Calu3 (cell line): ENCODE measurements around the gene MYO1C. TPM values are rescaled to one million over a fixed set of nuclear protein-coding genes. Genes with fewer than 3 reads are reported as not detected.
"Not testable (repeated sequence)": the region's sequence is repeated elsewhere in the genome, so short reads cannot be mapped to it uniquely, and the experiment has no call there.

Experiments used
- BruUV-seq: library from RNA; stranded (reverse); fragments of 400-500 nt; replicated peaks from 2 replicates; lab custom pipeline; 2021; lab: Mats Ljungman, UMichigan
- CTCF ChIA-PET: fragments of 300-600 bp; sonication (Branson Sonifier 250); formaldehyde crosslinking; loops from one replicate; lab custom pipeline; 2022; ENCODE audit warnings: antibody characterized with exemption; lab: Charles Lee
- DNase-seq: peaks from one replicate; pipeline ENCODE4 v3.0.0; 2022
- H3K27ac Mint-ChIP-seq: one replicate; pipeline ENCODE4 v1.8.0; 2022; ENCODE audit warnings: mixed read lengths; ENCODE audit not compliant: unreplicated experiment
- H3K27me3 Mint-ChIP-seq: one replicate; pipeline ENCODE4 v1.8.0; 2022; ENCODE audit warnings: mixed read lengths; ENCODE audit not compliant: unreplicated experiment
- H3K36me3 Mint-ChIP-seq: one replicate; pipeline ENCODE4 v1.8.0; 2022; ENCODE audit warnings: mild to moderate bottlenecking, moderate library complexity, mixed read lengths; ENCODE audit not compliant: insufficient read depth, unreplicated experiment
- H3K4me1 Mint-ChIP-seq: one replicate; pipeline ENCODE4 v1.8.0; 2022; ENCODE audit warnings: mild to moderate bottlenecking, low read depth, mixed read lengths; ENCODE audit not compliant: unreplicated experiment
- H3K4me3 Mint-ChIP-seq: one replicate; pipeline ENCODE4 v1.8.0; 2022; ENCODE audit warnings: mild to moderate bottlenecking, low read depth, moderate library complexity, mixed read lengths; ENCODE audit not compliant: unreplicated experiment
- H3K9me3 Mint-ChIP-seq: one replicate; pipeline ENCODE4 v1.8.0; 2022; ENCODE audit warnings: low read depth, mixed read lengths; ENCODE audit not compliant: unreplicated experiment
- intact Hi-C: fragments of 100-400 bp; cut with micrococcal nuclease; formaldehyde crosslinking; loops from one replicate; pipeline ENCODE4 v1.10.0; 2022; ENCODE audit not compliant: unreplicated experiment
- total RNA-seq: library from RNA; stranded (reverse); gene quantifications from 2 replicates; pipeline ENCODE4 v1.2.3, GENCODE V29; 2022
- TF ChIP-seq, protein P1 (sequence below): fragments of 200-600 bp; IDR thresholded peaks from one replicate; pipeline ENCODE4 v1.8.0; 2022; ENCODE audit warnings: antibody characterized with exemption; ENCODE audit not compliant: unreplicated experiment

The MYO1C gene
- total RNA-seq, 1 experiment from 2014 or later, result 117 TPM

DNA sequence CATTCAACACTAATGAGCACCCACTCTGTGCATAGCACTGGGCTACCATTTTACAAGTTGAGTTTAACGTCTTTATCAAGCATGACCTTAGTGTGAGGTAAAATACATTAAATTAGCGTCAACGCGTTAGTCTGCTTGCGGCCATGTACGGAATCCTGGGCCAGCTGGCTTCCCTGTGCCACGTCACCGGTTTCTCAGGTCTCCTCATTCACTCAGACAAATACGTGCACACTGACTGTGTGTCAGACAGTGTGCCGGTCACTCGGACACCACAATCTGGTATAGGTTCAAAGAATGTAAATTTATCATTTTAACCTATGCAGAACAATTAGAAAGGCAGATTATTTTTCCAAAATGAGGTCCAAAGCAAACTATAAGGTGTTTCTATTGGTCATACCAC is 71.0 kb downstream of the MYO1C start:
- Mint-ChIP-seq H3K9me3 (no peaks in the 10 kb centered on the region), H3K27ac (no peak overlapping the region), H3K36me3 (peaks cover 36% of the 10 kb centered on the region), H3K4me3 (no peak overlapping the region), H3K27me3 (no peaks in the 10 kb centered on the region), H3K4me1 (peaks cover 22% of the 10 kb centered on the region)
- no peak for DNase-seq
- BruUV-seq, result no TSS peak
- TF ChIP-seq, protein P1, sequence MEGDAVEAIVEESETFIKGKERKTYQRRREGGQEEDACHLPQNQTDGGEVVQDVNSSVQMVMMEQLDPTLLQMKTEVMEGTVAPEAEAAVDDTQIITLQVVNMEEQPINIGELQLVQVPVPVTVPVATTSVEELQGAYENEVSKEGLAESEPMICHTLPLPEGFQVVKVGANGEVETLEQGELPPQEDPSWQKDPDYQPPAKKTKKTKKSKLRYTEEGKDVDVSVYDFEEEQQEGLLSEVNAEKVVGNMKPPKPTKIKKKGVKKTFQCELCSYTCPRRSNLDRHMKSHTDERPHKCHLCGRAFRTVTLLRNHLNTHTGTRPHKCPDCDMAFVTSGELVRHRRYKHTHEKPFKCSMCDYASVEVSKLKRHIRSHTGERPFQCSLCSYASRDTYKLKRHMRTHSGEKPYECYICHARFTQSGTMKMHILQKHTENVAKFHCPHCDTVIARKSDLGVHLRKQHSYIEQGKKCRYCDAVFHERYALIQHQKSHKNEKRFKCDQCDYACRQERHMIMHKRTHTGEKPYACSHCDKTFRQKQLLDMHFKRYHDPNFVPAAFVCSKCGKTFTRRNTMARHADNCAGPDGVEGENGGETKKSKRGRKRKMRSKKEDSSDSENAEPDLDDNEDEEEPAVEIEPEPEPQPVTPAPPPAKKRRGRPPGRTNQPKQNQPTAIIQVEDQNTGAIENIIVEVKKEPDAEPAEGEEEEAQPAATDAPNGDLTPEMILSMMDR, result no peak
- CTCF ChIA-PET, result no interaction called here
- intact Hi-C loops, result no loop called here

DNA sequence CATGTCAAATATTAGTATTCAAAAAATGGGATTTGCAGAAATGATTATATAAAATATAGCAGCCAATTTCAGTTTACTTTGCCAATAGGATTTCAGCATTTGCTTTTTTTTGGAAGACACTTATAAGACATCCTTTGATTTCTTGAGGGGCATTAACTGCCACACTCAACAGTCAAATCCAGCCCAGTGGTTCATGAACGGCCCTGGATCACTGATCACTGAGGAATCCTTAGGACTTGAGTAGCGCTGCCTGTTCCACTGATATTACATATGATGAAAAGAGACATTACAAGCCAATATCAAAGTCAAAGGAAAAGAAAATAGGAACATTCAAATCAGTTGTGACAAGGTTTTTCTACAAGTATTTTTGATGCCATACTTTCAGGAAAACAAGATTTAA is 71.5 kb downstream of the MYO1C start:
- peaks cover 35% of the 10 kb centered on the region for H3K36me3 Mint-ChIP-seq
- H3K9me3 Mint-ChIP-seq, result no peaks in the 10 kb centered on the region
- no peak overlapping the region for H3K4me3 Mint-ChIP-seq
- BruUV-seq, result TSS peak; percentile 40
- H3K27ac Mint-ChIP-seq, result no peak overlapping the region
- H3K27me3 Mint-ChIP-seq, result no peaks in the 10 kb centered on the region
- CTCF ChIA-PET, result no interaction called here
- intact Hi-C loops, result no loop called here
- no peak for DNase-seq
- H3K4me1 Mint-ChIP-seq, result peaks cover 22% of the 10 kb centered on the region
- TF ChIP-seq, protein P1, result no peak

DNA sequence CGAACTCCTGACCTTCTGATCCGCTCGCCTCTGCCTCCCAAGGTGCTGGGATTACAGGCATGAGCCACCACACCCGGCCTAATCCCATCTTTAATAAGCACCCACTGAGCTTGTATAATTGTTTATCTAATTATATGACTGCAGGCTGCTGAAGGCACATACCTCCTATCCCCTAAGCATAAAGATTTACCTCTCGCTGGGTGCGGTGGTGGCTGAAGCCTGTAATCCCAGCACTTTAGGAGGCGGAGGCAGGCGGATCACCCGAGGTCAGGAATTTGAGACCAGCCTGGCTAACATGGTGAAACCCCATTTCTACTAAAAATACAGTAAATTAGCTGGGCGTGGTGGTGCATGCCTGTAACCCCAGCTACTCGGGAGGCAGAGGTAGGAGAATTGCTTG is 72.3 kb downstream of the MYO1C start:
- TF ChIP-seq, protein P1, result no peak
- no peak overlapping the region for H3K27ac Mint-ChIP-seq
- no peaks in the 10 kb centered on the region for H3K9me3 Mint-ChIP-seq
- peaks cover 32% of the 10 kb centered on the region for H3K36me3 Mint-ChIP-seq
- H3K27me3 Mint-ChIP-seq, result no peaks in the 10 kb centered on the region
- H3K4me3 Mint-ChIP-seq, result no peak overlapping the region
- peaks cover 22% of the 10 kb centered on the region for H3K4me1 Mint-ChIP-seq
- no TSS peak for BruUV-seq
- CTCF ChIA-PET, result interaction anchor here (0.7 kb wide), 1 partner anchor 55 kb away, joined by 3 read pairs; no protein-coding TSS in a partner anchor
- DNase-seq, result no peak
- intact Hi-C loops, result no loop called here

DNA sequence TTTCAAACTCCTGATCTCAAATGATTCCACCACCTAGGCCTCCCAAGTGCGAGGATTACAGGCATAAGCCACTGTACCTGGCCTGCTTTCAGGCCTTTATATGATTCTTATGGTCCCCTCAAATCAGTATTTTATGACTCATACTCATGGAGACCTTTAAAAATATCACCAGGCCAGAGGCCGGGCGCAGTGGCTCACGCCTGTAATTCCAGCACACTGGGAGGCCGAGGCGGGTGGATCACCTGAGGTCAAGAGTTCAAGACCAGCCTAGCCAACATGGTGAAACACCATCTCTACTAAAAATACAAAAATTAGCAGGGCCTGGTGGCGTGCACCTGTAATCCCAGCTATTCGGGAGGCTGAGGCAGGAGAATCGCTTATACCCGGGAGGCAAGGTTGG is 74.0 kb downstream of the MYO1C start:
- BruUV-seq, CTCF ChIA-PET, H3K4me3 Mint-ChIP-seq, DNase-seq, H3K27ac Mint-ChIP-seq, intact Hi-C loops, H3K27me3 Mint-ChIP-seq, H3K9me3 Mint-ChIP-seq: not testable (repeated sequence)
- peaks cover 19% of the 10 kb centered on the region for H3K4me1 Mint-ChIP-seq
- H3K36me3 Mint-ChIP-seq, result peaks cover 27% of the 10 kb centered on the region

DNA sequence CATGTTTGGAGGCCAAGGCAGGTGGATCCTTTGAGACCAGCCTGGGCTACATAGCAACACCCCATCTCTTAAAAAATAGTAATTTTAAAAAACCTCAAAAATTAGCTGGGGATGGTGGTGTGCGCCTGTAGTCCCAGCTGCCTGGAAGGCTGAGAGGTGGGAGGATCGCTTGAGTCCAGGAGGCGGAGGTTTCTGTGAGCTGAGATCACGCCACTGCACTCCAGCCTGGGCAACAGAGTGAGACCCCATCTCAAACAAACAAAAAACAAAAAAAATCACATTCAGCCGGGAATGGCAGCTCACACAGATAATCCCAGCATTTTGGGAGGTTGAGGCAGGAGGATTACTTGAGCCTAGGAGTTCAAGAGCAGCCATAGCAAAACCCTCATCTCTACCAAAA is 76.1 kb downstream of the MYO1C start:
- intact Hi-C loops, result no loop called here
- Mint-ChIP-seq H3K27me3 (no peaks in the 10 kb centered on the region), H3K4me1 (peaks cover 9% of the 10 kb centered on the region), H3K36me3 (peaks cover 19% of the 10 kb centered on the region), H3K27ac (no peak overlapping the region), H3K4me3 (no peak overlapping the region), H3K9me3 (no peaks in the 10 kb centered on the region)
- no peak for DNase-seq
- TF ChIP-seq, protein P1, result no peak
- BruUV-seq, result no TSS peak
- CTCF ChIA-PET, result no interaction called here
